SK-MEL-5 (cell line): ENCODE measurements around the gene MRFAP1L1. TPM values are rescaled to one million over a fixed set of nuclear protein-coding genes. Genes with fewer than 3 reads are reported as not detected.

Experiments used
- DNase-seq: peaks from one replicate; pipeline ENCODE4 v3.0.0-alpha.2; 2016; ENCODE audit warnings: low read depth, low spot score
- in situ Hi-C: cut with HindIII; loops from 2 replicates; pipeline ENCODE4 v1.10.0; 2016; ENCODE audit warnings: low sequenced_read_pairs, high pct_unique_total_duplicates, low pct_unique_long_range_greater_than_20kb
- total RNA-seq: library from RNA; depleted of rRNA; stranded (reverse); fragments of >200 nt; shearing (Covaris generic); gene quantifications from 2 replicates; pipeline ENCODE4 v1.2.3, GENCODE V29; 2014

Gene MRFAP1L1
- total RNA-seq, 1 experiment from 2014 or later = 51.4 TPM

DNA sequence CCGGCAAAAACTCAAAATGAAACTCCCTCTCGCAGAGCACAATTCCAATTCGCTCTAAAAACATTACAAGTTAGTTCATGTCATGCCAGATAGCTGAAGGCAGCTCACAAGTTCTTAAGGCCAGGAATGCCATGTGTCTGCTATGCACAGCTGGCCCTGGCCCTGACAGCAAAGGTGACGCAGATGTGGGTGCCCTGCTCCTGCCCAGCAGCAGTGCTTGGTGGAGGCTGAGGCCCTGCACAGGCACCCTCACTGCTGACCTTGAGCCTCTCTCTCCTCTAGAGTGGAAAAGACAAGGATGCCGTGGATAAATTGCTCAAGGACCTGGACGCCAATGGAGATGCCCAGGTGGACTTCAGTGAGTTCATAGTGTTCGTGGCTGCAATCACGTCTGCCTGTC lies 13.1 kb downstream of the MRFAP1L1 start:
- in situ Hi-C loops = no loop called here
- no peak for DNase-seq

DNA sequence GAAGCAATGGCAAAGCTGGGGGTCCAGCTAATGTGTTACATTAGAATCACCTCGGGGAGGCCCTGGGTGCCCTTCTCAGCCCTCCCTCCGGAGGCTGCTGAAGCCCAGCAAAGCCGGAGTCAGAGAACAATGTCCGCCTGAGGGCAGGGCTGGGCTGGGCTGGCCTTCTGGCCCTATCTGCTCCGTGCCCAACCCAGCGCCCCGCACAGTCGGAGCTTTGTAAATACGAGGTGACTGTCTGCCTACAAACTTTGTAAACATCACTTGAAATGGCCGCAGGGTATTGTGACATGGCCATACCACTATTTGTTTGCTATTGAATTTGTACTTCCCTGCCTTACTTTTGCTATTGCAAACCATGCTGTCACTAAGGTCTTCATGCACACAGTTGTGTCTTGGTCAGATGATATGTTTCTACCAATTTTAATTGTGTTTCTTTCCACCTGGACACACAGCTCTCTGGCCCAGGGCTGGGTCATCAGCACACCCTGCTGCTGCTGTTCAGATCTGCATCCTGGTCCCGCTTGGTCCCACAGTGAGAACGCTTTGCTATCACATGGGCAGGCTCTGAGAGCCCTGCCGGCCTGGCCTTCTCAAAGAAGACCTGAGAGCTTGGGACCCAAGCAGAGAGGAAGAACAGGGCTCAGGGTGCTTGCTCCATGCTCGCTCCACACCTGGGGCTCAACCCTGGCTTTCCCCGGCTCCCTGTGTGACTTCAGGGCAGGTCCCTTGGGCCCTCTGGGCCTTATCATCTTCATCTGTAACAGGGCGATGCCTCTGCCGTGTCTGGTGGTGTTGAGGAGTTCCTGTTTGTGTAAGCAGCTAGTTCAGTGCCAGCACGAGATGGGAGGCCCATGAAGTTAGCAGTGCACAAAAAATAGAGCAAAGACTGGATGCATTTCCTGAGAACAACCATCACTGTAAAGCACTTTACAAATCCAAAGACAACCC lies 13.7 kb downstream of the MRFAP1L1 start:
- in situ Hi-C loops = no loop called here
- no peak for DNase-seq

DNA sequence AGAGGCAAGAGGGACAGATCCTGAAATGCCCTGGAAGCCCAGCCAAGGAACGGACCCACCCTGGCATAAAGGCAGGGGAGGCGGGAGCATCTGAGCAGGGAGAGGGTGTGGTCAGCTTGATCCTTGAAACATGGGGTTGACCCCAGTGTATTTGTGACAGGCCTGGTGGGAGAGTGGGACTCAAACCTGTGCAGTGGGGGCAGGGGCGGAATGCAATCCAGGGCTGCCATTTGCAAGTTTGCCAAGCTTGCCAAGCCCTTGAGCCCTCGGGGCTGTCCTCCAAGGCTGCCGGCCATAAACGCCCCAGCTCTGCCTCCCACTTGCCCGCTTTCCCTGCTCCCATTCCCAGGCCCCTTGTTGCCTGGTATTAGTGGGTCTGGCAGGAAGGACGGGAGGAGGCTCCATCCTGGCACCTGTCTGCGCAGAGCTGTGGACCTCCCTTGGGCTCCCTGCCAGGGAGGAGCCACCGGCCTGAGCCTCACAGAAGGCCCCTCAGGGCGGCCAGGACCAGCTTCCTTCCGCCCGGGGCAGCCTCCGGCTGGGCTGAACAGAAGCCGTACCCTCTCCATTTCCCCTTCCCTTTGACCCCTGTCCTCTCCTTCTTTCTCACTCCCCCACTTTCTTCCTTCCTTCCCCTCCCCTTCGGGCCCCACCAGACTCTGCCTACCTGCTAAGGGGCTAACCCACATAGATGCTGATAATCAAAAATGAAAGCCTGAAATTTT lies 15.3 kb downstream of the MRFAP1L1 start:
- no peak for DNase-seq
- in situ Hi-C loops = no loop called here

DNA sequence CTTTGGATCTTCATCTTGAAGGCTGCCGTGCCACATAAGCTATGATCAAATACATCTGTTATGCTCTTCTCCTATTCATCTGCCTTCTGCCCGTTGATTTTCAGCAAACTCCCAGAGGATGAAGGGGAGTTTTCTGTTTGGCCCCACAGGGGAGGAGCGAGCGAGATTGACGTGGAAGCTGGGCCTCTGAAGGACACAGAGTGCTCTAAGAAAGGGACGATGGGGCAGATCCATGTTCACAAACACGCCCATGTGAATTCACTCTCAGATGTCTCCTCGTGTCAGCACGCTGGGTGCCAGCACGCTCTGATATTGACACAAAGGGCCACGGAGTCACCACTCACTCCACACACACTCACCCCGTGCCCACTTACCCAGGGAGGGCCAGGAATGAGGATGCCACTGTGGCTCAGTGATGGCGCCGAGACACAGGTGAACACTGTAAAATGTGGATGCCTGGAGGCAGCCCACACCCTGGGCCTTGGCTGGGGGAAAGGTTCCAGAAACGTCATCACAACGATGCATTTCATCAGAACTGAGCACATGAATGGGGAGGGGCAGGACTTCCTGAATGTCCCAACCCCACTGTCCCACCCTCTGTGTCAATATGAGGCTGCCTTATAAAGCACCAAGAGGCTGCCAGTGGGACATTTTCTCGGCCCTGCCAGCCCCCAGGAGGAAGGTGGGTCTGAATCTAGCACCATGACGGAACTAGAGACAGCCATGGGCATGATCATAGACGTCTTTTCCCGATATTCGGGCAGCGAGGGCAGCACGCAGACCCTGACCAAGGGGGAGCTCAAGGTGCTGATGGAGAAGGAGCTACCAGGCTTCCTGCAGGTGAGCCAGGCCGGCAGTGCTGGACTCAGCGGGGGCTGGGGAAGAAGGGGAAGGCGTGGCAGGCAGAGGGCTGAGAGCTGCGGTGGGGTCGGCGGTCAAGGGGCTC lies 16.2 kb downstream of the MRFAP1L1 start, which contains the start of gene S100P:
Gene S100P, plus strand, starts transcription at position 648 of the 946 bp plus-strand sequence. Its CDS starts 55 bp downstream, at position 703.
- DNase-seq = no peak

DNA sequence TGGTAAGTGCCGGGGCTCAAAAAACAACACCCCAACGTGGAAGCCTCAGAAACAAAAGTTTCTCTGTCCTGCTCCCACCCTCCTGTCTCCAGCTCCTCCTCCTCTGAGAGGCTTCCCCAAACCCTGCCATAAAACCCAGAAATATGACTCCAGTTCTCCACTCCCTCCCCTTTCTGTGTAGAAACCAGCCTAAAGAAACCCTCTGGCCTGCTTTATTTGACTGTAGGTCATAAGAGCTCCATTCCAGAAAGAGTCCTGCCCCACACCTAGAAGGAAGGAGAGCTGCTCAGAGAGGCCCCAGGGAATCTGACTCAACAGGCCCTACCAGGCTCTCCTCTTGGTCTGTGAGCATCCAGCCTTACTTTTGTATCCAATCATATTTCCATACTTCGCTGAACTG lies 16.9 kb downstream of the MRFAP1L1 start:
- no peak for DNase-seq
- in situ Hi-C loops = no loop called here

More for the DNA sequence above, 16.2 kb downstream of the MRFAP1L1 start, which contains the start of gene S100P:
- in situ Hi-C loops = no loop called here

DNA sequence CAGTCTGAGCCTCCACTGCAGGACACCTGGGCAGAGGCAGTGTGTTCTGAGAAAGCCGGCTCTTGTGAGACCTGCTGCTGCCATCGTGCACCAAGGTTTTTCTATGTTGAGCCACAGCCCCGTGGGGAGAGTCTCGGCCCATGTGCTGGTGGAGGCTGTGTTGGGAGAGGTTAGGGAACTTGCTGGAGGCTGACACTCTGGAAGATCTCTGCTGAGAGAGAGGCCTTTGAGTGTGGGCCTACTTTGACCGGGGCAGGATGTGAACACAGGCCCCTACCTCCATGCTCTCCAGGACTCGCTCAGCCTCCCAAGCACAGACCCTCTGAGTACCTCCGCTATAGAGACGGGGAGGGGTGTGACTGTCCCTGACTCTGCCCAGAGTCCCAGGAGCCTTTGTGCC lies 17.3 kb downstream of the MRFAP1L1 start:
- DNase-seq = no peak
- in situ Hi-C loops = no loop called here

DNA sequence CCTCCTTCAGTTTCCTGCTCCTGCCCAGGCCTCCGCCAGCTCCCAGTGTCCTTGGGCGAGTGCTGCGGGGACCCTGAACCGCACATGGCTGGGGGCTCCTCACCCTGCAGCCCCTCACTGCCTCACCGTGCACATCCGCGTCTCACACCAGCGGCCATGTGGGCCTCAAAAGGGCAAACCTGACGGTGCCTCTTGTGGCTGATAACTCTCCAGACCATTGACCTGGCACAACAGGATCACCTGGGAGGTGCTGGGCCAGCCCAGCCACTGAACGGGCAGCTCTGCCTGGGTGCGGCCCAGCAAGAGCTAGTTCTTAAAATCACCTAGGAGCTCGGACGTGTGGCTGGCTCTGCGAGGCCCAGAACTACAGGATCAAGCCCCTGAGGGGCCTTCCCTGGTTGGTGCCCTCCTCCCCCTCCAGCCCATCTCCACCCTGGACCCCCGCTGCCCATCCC lies 20.1 kb downstream of the MRFAP1L1 start:
- in situ Hi-C loops = no loop called here
- DNase-seq = no peak

DNA sequence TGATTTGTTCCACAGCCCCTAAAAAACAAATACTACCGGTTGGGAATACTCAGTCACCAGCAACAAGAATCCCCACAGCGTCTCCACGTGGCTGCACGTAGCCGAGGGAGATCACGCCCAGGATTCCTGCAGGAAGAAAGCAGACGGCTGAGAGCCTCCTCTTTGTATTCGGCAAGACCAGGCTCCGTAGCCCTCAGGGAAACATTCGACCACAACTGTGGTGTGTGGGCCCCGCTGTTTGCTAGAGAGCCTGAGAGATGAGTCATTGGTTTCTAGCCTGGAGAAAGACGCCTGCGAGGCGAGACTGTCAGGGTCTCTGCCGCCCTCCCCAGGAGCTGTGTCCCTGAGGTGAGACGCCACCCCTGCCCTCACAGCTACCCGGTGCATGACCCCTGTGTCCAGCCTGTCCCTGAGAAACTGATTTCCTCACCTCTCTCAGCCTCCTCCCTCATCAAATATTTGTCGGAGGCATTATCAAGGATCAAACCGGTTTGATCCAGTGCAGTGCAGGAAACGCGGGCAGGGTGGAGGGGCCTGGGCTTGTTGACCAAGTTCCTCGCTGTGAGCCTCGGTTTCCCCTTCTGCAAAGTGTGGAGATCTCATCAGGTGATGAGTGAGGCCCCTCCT lies 20.7 kb downstream of the MRFAP1L1 start:
- in situ Hi-C loops = no loop called here
- DNase-seq = peak; percentile 96

DNA sequence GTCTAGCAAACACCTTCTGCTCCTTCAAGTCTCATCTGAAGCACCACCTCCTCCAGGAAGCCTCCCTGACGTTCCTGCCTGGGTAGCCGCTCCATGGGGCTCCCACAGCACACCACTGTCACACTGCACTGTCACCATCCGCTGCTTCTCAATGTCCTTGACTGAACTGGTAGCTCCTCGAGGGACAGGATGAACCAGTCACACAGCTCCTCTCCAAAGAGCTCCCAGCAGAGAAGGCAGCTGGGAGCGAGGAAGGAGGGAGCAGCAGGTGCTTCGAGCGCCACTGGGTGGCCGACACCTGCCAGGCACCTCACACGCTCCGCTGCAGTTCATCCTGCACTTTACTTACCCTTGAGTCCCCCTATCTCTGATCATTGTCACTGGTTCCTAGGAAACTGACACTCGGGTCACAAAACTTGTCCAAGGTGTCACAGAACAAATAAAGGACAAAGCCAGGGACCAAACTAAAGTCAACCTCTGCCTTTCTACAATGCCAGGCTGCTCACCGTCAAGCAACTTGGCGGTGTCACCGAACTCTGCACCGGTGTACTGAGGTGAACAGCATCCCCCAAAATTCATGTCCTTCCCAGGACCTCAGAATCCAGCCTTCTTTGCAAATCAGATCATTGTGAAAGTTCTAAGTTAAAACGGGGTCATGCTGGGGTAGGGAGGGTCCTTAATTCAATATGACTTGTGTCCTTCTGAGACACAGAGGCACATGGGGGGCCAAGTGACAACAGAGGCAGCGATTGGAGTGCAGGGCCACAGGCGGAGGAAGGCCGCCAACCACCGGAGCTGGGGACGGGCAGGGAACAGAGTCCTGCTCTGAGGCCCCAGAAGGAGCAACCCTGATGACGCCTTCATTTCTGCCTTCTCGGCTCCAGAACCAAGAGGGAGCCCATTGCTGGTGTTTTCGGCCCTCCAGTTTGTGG lies 21.5 kb downstream of the MRFAP1L1 start:
- in situ Hi-C loops = no loop called here
- no peak for DNase-seq

DNA sequence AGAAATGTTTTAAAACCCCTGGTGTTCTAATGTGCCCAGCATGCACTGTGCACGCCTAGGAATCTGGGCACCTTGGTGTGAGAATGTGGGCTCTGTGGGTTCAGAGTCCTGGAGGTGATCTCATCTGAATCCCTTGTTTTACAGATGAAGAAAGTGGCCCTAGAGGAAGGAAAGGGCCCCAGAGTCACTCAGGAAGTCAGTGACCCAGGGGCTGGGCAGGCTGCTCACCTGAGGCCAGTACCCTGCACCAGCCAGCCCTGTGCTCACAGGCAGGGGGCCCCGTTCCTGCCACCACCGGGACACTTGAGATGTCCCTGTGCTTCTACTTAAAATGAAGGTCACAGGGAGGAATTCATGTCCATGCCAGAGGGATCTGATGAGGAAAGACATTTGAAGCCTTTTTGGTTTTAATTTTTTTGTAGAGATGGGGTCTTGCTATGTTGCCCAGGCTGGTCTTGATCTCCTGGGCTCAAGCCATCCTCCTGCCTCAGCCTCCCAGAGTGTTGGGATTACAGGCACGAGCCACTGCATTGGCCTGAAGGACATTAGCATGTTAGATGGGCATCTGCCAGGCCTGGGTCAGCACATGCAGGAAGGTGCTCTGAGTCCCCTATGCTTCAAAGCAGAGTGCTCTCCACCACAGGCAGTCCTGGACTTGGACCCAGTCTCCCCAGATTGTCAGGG lies 23.4 kb downstream of the MRFAP1L1 start:
- DNase-seq = no peak
- in situ Hi-C loops = no loop called here

DNA sequence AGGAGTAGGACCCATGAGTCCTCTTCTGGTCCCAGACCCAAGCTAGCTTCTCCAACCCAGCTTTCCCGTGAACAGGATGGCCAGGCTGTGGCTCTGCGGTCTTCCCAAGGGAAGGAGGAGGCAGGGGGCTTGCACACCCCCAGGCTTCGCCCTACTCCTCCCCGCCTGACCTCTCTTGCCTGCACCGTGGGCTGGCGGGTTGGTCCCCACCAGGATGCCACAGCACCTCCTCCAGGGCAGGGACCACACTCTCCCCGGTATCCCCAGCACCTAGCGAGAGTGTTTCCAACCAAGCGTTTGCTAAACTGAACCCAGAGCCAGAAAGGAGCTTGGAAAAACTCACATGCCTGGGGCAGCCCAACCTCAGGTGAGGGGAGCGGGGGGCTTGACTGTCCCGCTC lies 25.0 kb downstream of the MRFAP1L1 start:
- in situ Hi-C loops = no loop called here
- no peak for DNase-seq

DNA sequence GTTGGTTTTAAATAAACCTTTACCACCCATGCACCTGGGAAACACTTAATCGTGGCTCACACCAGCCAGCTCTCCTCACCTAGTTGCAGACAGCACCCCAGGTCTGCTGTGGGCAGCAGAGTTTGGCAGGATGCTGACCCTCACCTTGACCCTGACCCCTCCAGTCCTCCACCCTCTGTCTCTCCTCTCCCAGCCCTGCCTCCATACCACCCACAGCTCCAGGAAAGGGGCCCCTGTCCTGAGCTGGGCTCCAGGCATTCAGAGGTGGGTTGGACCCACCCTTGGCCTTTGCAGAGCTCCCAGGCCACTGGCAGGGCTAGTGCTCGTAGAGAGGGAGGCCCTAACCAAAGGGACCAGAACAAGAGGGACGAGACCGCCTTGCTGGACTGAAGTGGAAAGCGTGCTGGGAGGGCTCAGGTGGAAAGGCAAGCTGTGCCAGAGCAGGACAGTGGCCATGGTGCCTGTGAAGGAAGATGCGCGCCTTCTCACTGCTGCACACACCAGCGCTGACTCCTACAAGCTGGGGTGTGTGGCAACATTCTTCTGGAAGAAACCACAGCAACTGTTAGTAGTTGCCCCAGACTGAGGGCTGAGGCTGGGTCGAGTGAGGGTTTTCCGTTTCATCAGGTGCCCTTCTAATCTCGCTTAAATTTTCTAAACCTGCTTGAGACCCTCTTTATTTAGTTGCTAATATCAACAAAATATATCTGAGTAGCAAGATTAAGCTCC lies 26.6 kb downstream of the MRFAP1L1 start:
- in situ Hi-C loops = no loop called here
- DNase-seq = no peak

DNA sequence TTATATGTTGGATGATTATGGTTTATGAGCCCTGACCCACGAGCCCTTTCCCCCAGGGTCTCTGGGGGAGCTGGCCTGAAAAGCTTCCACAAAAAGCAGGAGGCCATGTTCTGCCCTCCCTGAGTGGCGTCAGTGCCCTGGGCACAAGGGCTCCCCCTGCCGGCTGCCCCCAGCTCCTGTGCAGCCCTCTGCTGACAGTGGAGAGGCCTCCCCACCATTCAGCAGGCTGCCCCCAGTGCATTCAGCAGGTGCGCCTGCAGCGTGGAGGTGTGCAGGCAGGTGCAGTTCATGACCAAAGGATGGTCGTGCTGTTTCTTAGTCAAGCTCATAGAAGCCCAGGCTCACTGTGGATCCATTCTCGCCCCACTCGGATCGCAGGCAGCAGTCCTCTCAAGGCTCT lies 28.5 kb downstream of the MRFAP1L1 start:
- in situ Hi-C loops = no loop called here
- peak; percentile 46 for DNase-seq

DNA sequence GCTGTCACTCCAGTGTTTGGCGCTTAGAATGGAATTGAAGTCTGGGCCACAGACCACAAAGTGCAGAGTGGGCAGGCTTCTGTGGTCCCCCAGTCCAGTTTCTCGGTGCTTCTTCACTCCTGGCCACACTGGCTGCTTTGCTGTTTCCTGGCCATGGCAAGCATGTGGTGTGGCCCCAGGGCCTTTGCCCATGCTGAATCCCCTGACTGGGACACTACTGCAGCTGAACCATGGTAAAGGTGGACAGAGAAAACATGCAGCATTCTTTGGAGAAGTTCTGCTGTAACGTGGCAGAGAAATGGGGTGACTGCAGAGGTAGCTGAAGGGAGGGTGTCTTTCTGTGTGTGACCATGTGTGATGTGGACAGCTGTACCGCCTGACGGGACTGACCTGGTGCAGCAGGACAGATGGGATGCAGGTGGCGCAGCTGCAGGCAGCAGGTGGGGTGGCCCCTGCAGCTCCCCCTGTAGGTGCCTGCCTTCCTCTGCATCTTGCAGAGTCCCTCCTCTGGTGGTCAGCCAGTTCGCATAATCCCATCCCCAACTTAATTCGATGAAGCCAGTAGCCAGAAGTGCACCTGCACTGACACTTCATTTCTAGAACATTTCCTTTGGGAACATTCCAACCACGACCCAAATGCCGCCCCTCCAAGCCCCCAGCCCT lies 29.2 kb downstream of the MRFAP1L1 start:
- DNase-seq = no peak
- in situ Hi-C loops = no loop called here
